H1 (cell line): Measurements from ENCODE around the gene DHX9.

ENCODE experiments used
- CREB1 ChIP-seq: IDR thresholded peaks from 2 replicates; pipeline ENCODE4 v1.6.1; 2012; ENCODE audit warnings: inconsistent platforms
- EP300 ChIP-seq, 2 experiments: IDR thresholded peaks; 1 replicate in 1 of 2; 2 replicates in 1 of 2; pipeline ENCODE4 v1.6.1; 2011 to 2012; ENCODE audit warnings: low read depth in 2 of 2, low read length in 2 of 2, mild to moderate bottlenecking in 2 of 2, borderline replicate concordance in 1 of 2, inconsistent platforms in 1 of 2, moderate library complexity in 1 of 2
- EZH2 ChIP-seq: fragments of 200-600 bp; sonication (generic); IDR thresholded peaks from 2 replicates; pipeline ENCODE4 v1.7.1; 2012; ENCODE audit warnings: low read depth, mild to moderate bottlenecking, moderate library complexity, low read length, inconsistent platforms; ENCODE audit not compliant: severe bottlenecking
- HDAC2 ChIP-seq, 2 experiments: fragments of 300-600 bp in 1 of 2; sonication (generic) in 1 of 2; IDR thresholded peaks; 2 replicates each; pipeline ENCODE4 v1.6.1; 2011 to 2012; ENCODE audit warnings: low read depth in 2 of 2, low read length in 2 of 2, mild to moderate bottlenecking in 2 of 2, moderate library complexity in 2 of 2, borderline replicate concordance in 1 of 2, inconsistent platforms in 1 of 2
- POLR2AphosphoS5 ChIP-seq: IDR thresholded peaks from 2 replicates; pipeline ENCODE4 v1.6.1; 2011; ENCODE audit warnings: low read depth, low read length
- TF ChIP-seq, protein P1 (sequence below), 3 experiments: IDR thresholded peaks; 1 replicate in 2 of 3; 2 replicates in 1 of 3; pipeline versions ENCODE4 v1.5.1 to v1.6.1; 2011; ENCODE audit warnings: low read length in 3 of 3, mild to moderate bottlenecking in 3 of 3, inconsistent platforms in 2 of 3, low read depth in 1 of 3, moderate library complexity in 1 of 3; ENCODE audit not compliant: insufficient read depth in 1 of 3; ENCODE audit errors: control extremely low read depth in 1 of 3
- TF ChIP-seq, protein P2 (sequence below): IDR thresholded peaks from 2 replicates; pipeline ENCODE4 v1.6.1; 2011; ENCODE audit warnings: low read depth, mild to moderate bottlenecking, low read length; ENCODE audit not compliant: insufficient read depth

DNA sequence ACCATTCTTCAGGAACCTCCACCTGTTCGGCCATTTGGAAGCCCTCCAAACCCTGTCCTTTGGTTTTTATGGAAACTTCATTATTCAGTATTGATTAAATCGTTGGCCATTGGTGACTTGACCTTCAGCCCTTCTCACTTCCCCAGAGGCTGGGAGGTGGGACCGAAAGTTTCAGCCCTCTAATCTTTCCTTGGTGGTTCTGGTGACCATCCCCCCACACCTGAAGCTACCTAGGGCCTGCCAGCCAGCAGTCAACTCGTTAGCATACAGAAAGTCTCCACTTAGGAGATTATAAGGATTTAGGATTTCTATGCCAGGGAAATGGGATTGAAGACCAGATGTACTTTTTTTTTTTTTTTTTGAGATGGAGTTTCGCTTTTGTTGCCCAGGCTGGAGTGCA lies 6.7 kb downstream of the DHX9 start:
- TF ChIP-seq EP300 (IDR thresholded peaks at IDR 0.05; ENCODE audit: borderline replicate concordance in 1 of 2, low read depth in 2 of 2, low read length in 2 of 2), result no peak
- no peak for TF ChIP-seq CREB1
- TF ChIP-seq HDAC2 (IDR thresholded peaks at IDR 0.05; ENCODE audit: borderline replicate concordance in 1 of 2, low read depth in 2 of 2, low read length in 2 of 2), result no peak
- TF ChIP-seq, protein P1, sequence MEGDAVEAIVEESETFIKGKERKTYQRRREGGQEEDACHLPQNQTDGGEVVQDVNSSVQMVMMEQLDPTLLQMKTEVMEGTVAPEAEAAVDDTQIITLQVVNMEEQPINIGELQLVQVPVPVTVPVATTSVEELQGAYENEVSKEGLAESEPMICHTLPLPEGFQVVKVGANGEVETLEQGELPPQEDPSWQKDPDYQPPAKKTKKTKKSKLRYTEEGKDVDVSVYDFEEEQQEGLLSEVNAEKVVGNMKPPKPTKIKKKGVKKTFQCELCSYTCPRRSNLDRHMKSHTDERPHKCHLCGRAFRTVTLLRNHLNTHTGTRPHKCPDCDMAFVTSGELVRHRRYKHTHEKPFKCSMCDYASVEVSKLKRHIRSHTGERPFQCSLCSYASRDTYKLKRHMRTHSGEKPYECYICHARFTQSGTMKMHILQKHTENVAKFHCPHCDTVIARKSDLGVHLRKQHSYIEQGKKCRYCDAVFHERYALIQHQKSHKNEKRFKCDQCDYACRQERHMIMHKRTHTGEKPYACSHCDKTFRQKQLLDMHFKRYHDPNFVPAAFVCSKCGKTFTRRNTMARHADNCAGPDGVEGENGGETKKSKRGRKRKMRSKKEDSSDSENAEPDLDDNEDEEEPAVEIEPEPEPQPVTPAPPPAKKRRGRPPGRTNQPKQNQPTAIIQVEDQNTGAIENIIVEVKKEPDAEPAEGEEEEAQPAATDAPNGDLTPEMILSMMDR (IDR thresholded peaks at IDR 0.05; ENCODE audit: control extremely low read depth in 1 of 3, insufficient read depth in 1 of 3, low read depth in 1 of 3, low read length in 3 of 3), result no peak
- TF ChIP-seq EZH2, result no peak
- TF ChIP-seq, protein P2, sequence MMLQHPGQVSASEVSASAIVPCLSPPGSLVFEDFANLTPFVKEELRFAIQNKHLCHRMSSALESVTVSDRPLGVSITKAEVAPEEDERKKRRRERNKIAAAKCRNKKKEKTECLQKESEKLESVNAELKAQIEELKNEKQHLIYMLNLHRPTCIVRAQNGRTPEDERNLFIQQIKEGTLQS, result no peak
- TF ChIP-seq POLR2AphosphoS5, result no peak
